ENCODE measurements around the gene BPIFA2. TPM values are rescaled to one million over a fixed set of nuclear protein-coding genes. Genes with fewer than 3 reads are reported as not detected.

Gene BPIFA2
- polyA plus RNA-seq, 1 donor from 2014 or later, result not detected

- H3K36me3 ChIP-seq (ENCODE audit: insufficient read depth, low read length), result no peaks in the 10 kb centered on the region
- no peak for TF ChIP-seq POLR2AphosphoS5 (IDR thresholded peaks at IDR 0.05)
- TF ChIP-seq SMC3 (conservative IDR thresholded peaks at IDR 0.05; ENCODE audit: poor library complexity), result no peak
- no peak for TF ChIP-seq REST (IDR thresholded peaks at IDR 0.05; ENCODE audit: borderline replicate concordance)
- no peak for TF ChIP-seq EP300 (conservative IDR thresholded peaks at IDR 0.05; ENCODE audit: poor library complexity, severe bottlenecking)
- TF ChIP-seq CTCF (IDR thresholded peaks at IDR 0.05; ENCODE audit: poor library complexity, severe bottlenecking), result no peak
- TF ChIP-seq EZH2 (IDR thresholded peaks at IDR 0.05; ENCODE audit: borderline replicate concordance, insufficient read depth, low read length, poor library complexity, severe bottlenecking), result no peak
- no peak for TF ChIP-seq MXI1 (conservative IDR thresholded peaks at IDR 0.05; ENCODE audit: poor library complexity, severe bottlenecking)
- TF ChIP-seq TAF1 (IDR thresholded peaks at IDR 0.05; ENCODE audit: low read depth), result no peak
- no peak for TF ChIP-seq RAD21 (conservative IDR thresholded peaks at IDR 0.05)
- H3K27ac ChIP-seq (ENCODE audit: low read length), result no peak overlapping the region
- H3K9ac ChIP-seq (ENCODE audit: low read length), result no peak overlapping the region
- no peaks in the 10 kb centered on the region for H3K9me2 ChIP-seq (ENCODE audit: insufficient read depth, low read length)
- no peaks in the 10 kb centered on the region for H4K20me1 ChIP-seq (ENCODE audit: insufficient read depth)
- no peaks in the 10 kb centered on the region for H3K9me3 ChIP-seq (ENCODE audit: low read length)
- H3F3A ChIP-seq (ENCODE audit: insufficient read depth, low read length, poor library complexity, severe bottlenecking), result no peaks in the 10 kb centered on the region
- H3K79me2 ChIP-seq (replicated peaks; ENCODE audit: insufficient read depth, low read length), result no peaks in the 10 kb centered on the region
- H2AFZ ChIP-seq (ENCODE audit: low read depth, low read length), result no peak overlapping the region
- H3K4me2 ChIP-seq (ENCODE audit: low read length), result no peak overlapping the region
- no peaks in the 10 kb centered on the region for H3K27me3 ChIP-seq (ENCODE audit: insufficient read depth, low read depth, low read length)
- no peak overlapping the region for H3K4me3 ChIP-seq (ENCODE audit: low read length)
Measured at GRCh38 chr20:33127422-33128097, 40.4 kb upstream of the BPIFA2 start.

- Histone ChIP-seq H4K20me1 (ENCODE audit: insufficient read depth) (no peaks in the 10 kb centered on the region), H3K27me3 (ENCODE audit: insufficient read depth, low read depth, low read length) (no peaks in the 10 kb centered on the region)
- no peak for TF ChIP-seq CTCF (IDR thresholded peaks at IDR 0.05; ENCODE audit: poor library complexity, severe bottlenecking)
- no peak for TF ChIP-seq POLR2AphosphoS5 (IDR thresholded peaks at IDR 0.05)
- no peak for TF ChIP-seq EP300 (conservative IDR thresholded peaks at IDR 0.05; ENCODE audit: poor library complexity, severe bottlenecking)
- no peak for TF ChIP-seq RAD21 (conservative IDR thresholded peaks at IDR 0.05)
- TF ChIP-seq TAF1 (IDR thresholded peaks at IDR 0.05; ENCODE audit: low read depth), result no peak
- TF ChIP-seq MXI1 (conservative IDR thresholded peaks at IDR 0.05; ENCODE audit: poor library complexity, severe bottlenecking), result no peak
- TF ChIP-seq SMC3 (conservative IDR thresholded peaks at IDR 0.05; ENCODE audit: poor library complexity), result no peak
- no peak for TF ChIP-seq EZH2 (IDR thresholded peaks at IDR 0.05; ENCODE audit: borderline replicate concordance, insufficient read depth, low read length, poor library complexity, severe bottlenecking)
- no peak for TF ChIP-seq REST (IDR thresholded peaks at IDR 0.05; ENCODE audit: borderline replicate concordance)
Measured at GRCh38 chr20:33130568-33131061, 37.3 kb upstream of the BPIFA2 start.

More at GRCh38 chr20:33130568-33131061, 37.3 kb upstream of the BPIFA2 start:
- H3K9me3 ChIP-seq (ENCODE audit: low read length), result no peaks in the 10 kb centered on the region
- no peaks in the 10 kb centered on the region for H3K9me2 ChIP-seq (ENCODE audit: insufficient read depth, low read length)
- no peak overlapping the region for H3K9ac ChIP-seq (ENCODE audit: low read length)
- H2AFZ ChIP-seq (ENCODE audit: low read depth, low read length), result no peak overlapping the region
- H3K4me3 ChIP-seq (ENCODE audit: low read length), result no peak overlapping the region
- no peak overlapping the region for H3K4me2 ChIP-seq (ENCODE audit: low read length)
- H3F3A ChIP-seq (ENCODE audit: insufficient read depth, low read length, poor library complexity, severe bottlenecking), result no peaks in the 10 kb centered on the region
- H3K79me2 ChIP-seq (replicated peaks; ENCODE audit: insufficient read depth, low read length), result no peaks in the 10 kb centered on the region
- no peaks in the 10 kb centered on the region for H3K36me3 ChIP-seq (ENCODE audit: insufficient read depth, low read length)
- no peak overlapping the region for H3K27ac ChIP-seq (ENCODE audit: low read length)
